H9 (cell line): ENCODE results near the gene FADS3. TPM values are rescaled to one million over a fixed set of nuclear protein-coding genes. Genes with fewer than 3 reads are reported as not detected.

ENCODE experiments used
- DNase-seq: peaks from one replicate; pipeline ENCODE4 v3.0.0-alpha.2; 2017
- H2AFZ ChIP-seq: one replicate; pipeline ENCODE4 v1.6.1; 2013; ENCODE audit warnings: mild to moderate bottlenecking, low read length, control low read depth, moderate library complexity
- H2AK5ac ChIP-seq: 2 replicates; pipeline ENCODE4 v1.6.1; 2013; ENCODE audit warnings: low read length, control low read depth, mixed read lengths; ENCODE audit not compliant: insufficient read length
- H2BK120ac ChIP-seq: one replicate; pipeline ENCODE4 v1.6.1; 2013; ENCODE audit warnings: low read depth, mild to moderate bottlenecking, low read length, control low read depth, inconsistent platforms; ENCODE audit not compliant: poor library complexity, severe bottlenecking
- H2BK12ac ChIP-seq: 2 replicates; pipeline ENCODE4 v1.6.1; 2013; ENCODE audit warnings: low read length, control low read depth, mixed read lengths, low read depth; ENCODE audit not compliant: insufficient read length
- H2BK15ac ChIP-seq: 2 replicates; pipeline ENCODE4 v1.6.1; 2013; ENCODE audit warnings: low read depth, low read length, control low read depth
- H2BK20ac ChIP-seq: one replicate; pipeline ENCODE4 v1.6.1; 2013; ENCODE audit warnings: low read depth, mild to moderate bottlenecking, low read length, control low read depth, inconsistent platforms; ENCODE audit not compliant: poor library complexity, severe bottlenecking
- H2BK5ac ChIP-seq: 2 replicates; pipeline ENCODE4 v1.6.1; 2013; ENCODE audit warnings: low read length, control low read depth, mixed read lengths; ENCODE audit not compliant: insufficient read length
- H3K14ac ChIP-seq: 2 replicates; pipeline ENCODE4 v1.6.1; 2013; ENCODE audit warnings: low read length, control low read depth; ENCODE audit not compliant: insufficient read depth
- H3K18ac ChIP-seq: 2 replicates; pipeline ENCODE4 v1.6.1; 2013; ENCODE audit warnings: low read depth, mild to moderate bottlenecking, mixed read lengths, low read length, control low read depth; ENCODE audit not compliant: insufficient read length
- H3K23ac ChIP-seq: 2 replicates; pipeline ENCODE4 v1.6.1; 2013; ENCODE audit warnings: low read length, control low read depth, mixed read lengths, low read depth; ENCODE audit not compliant: insufficient read length
- H3K23me2 ChIP-seq: 2 replicates; pipeline ENCODE4 v1.6.1; 2013; ENCODE audit warnings: low read depth, mild to moderate bottlenecking, mixed read lengths, low read length, control low read depth; ENCODE audit not compliant: insufficient read length, poor library complexity, severe bottlenecking
- H3K27ac ChIP-seq: 2 replicates; pipeline ENCODE4 v1.5.1; 2013; ENCODE audit warnings: low read length, control low read depth, mixed read lengths, low read depth; ENCODE audit not compliant: insufficient read length
- H3K27me3 ChIP-seq: 2 replicates; pipeline ENCODE4 v1.6.1; 2013; ENCODE audit warnings: low read length, control low read depth, inconsistent platforms; ENCODE audit not compliant: insufficient read depth
- H3K4ac ChIP-seq: 2 replicates; pipeline ENCODE4 v1.6.1; 2013; ENCODE audit warnings: low read depth, mild to moderate bottlenecking, control low read depth, inconsistent platforms, low read length, moderate library complexity
- H3K4me1 ChIP-seq: 2 replicates; pipeline ENCODE4 v1.6.1; 2013; ENCODE audit warnings: low read length, control low read depth, inconsistent platforms; ENCODE audit not compliant: insufficient read depth
- H3K4me2 ChIP-seq: 2 replicates; pipeline ENCODE4 v1.6.1; 2013; ENCODE audit warnings: low read length, control low read depth, mixed read lengths; ENCODE audit not compliant: insufficient read length, insufficient read depth
- H3K56ac ChIP-seq: 2 replicates; pipeline ENCODE4 v1.6.1; 2013; ENCODE audit warnings: low read depth, mild to moderate bottlenecking, mixed read lengths, low read length, control low read depth; ENCODE audit not compliant: insufficient read length
- H3K79me1 ChIP-seq: 2 replicates; pipeline ENCODE4 v1.6.1; 2013; ENCODE audit warnings: low read depth, mild to moderate bottlenecking, moderate library complexity, low read length, control low read depth, inconsistent platforms; ENCODE audit not compliant: insufficient read depth, poor library complexity, severe bottlenecking
- H3K79me2 ChIP-seq: 2 replicates; pipeline ENCODE4 v1.6.1; 2013; ENCODE audit warnings: low read length, control low read depth, inconsistent platforms; ENCODE audit not compliant: insufficient read depth
- H3K9ac ChIP-seq: 2 replicates; pipeline ENCODE4 v1.6.1; 2013; ENCODE audit warnings: low read length, control low read depth, mixed read lengths; ENCODE audit not compliant: insufficient read length; ENCODE audit errors: extremely low read depth
- H3K9me3 ChIP-seq: one replicate; pipeline ENCODE4 v1.6.1; 2013; ENCODE audit warnings: low read depth, low read length, inconsistent platforms; ENCODE audit not compliant: control insufficient read depth
- H3T11ph ChIP-seq: one replicate; pipeline ENCODE4 v1.6.1; 2013; ENCODE audit warnings: mild to moderate bottlenecking, low read length, control low read depth, inconsistent platforms
- H4K20me1 ChIP-seq: one replicate; pipeline ENCODE4 v1.6.1; 2013; ENCODE audit not compliant: control insufficient read depth, insufficient read length, insufficient read depth
- H4K5ac ChIP-seq: 2 replicates; pipeline ENCODE4 v1.6.1; 2013; ENCODE audit warnings: low read depth, mild to moderate bottlenecking, mixed read lengths, low read length, control low read depth; ENCODE audit not compliant: insufficient read length
- H4K8ac ChIP-seq: replicated peaks from 2 replicates; pipeline ENCODE4 v1.6.1; 2013; ENCODE audit warnings: low read length, control low read depth, mixed read lengths, low read depth; ENCODE audit not compliant: insufficient read length
- H4K91ac ChIP-seq: 2 replicates; pipeline ENCODE4 v1.6.1; 2013; ENCODE audit warnings: low read depth, mild to moderate bottlenecking, moderate library complexity, mixed read lengths, low read length, control low read depth; ENCODE audit not compliant: insufficient read length
- H3K27ac Mint-ChIP-seq, 3 experiments: 2 replicates in 2 of 3; 3 replicates in 1 of 3; pipeline ENCODE4 v1.8.0; 2020 to 2021; ENCODE audit warnings: mixed read lengths in 3 of 3, mild to moderate bottlenecking in 1 of 3, moderate library complexity in 1 of 3
- H3K27me3 Mint-ChIP-seq: 2 replicates; pipeline ENCODE4 v1.8.0; 2021; ENCODE audit warnings: low read depth, mild to moderate bottlenecking, moderate library complexity, mixed read lengths
- H3K36me3 Mint-ChIP-seq, 3 experiments: 2 replicates in 2 of 3; 3 replicates in 1 of 3; pipeline ENCODE4 v1.8.0; 2020 to 2021; ENCODE audit warnings: low read depth in 3 of 3, mixed read lengths in 3 of 3; ENCODE audit not compliant: insufficient read depth in 1 of 3
- H3K4me1 Mint-ChIP-seq, 2 experiments: 2 replicates each; pipeline ENCODE4 v1.8.0; 2020; ENCODE audit warnings: mixed read lengths in 2 of 2
- H3K4me3 Mint-ChIP-seq, 2 experiments: 2 replicates in 1 of 2; 3 replicates in 1 of 2; pipeline ENCODE4 v1.8.0; 2020 to 2021; ENCODE audit warnings: mild to moderate bottlenecking in 2 of 2, mixed read lengths in 2 of 2, moderate library complexity in 1 of 2
- H3K9me3 Mint-ChIP-seq, 2 experiments: 2 replicates in 1 of 2; 3 replicates in 1 of 2; pipeline ENCODE4 v1.8.0; 2020; ENCODE audit warnings: mild to moderate bottlenecking in 2 of 2, mixed read lengths in 2 of 2, moderate library complexity in 1 of 2
- WGBS: extraction: QIAGEN DNeasy Blood & Tissue Kit; methylation state at CpG from one replicate; pipeline ENCODE4 v1.1.7; 2013; ENCODE audit warnings: missing lambda C conversion rate, low lambda C conversion rate, mixed read lengths; ENCODE audit not compliant: insufficient read length; ENCODE audit errors: extremely low coverage; 5-methylcytosine and 5-hydroxymethylcytosine counted together
- total RNA-seq: library from RNA; stranded (reverse); gene quantifications from 2 replicates; pipeline ENCODE4 v1.2.1, GENCODE V29; 2021
- TF ChIP-seq, protein P1 (sequence below): fragments of 200-600 bp; sonication (generic); conservative IDR thresholded peaks from 3 replicates; pipeline ENCODE4 v1.8.0; 2021; ENCODE audit warnings: antibody characterized with exemption, mild to moderate bottlenecking

Gene FADS3
- total RNA-seq, 1 experiment from 2014 or later = 34.9 TPM

DNA sequence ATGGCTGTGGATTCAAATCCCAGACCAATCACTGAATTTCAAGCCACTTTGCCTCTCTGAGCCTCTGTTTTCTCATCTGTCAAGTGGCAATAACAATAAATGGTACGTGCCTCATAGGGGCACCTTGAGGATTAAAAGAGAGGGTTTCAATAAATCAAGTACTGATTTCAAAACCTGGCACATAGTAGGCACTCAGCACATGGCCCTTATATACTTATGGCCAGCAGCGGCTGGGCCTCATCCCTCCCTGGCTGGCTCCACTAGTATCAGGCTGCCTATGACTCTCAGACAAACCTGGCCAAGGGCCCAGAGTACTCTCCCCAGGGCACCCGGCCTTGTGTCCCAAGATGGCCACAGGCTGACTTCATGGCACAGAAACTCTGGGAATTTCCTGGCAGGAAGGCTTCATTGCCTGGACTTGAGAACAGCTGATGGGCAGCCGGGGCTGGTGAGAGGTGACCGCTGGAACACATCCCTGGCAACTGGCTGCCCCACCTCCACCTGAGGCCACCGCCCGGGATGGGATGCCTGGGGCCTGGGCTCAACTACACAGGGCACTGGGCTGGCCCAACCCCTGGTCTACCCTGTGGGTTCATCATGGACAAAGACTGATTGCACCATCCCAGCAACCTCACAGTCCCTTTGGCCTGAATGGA, 3.4 kb downstream of the FADS3 start:
- Histone ChIP-seq H3K14ac (no peak overlapping the region), H3K9ac (no peak overlapping the region), H3K4me2 (no peak overlapping the region), H3K79me1 (no peaks in the 10 kb centered on the region), H3K56ac (no peak overlapping the region), H3K23me2 (peaks cover 9% of the 10 kb centered on the region), H3K23ac (no peak overlapping the region), H2AK5ac (no peak overlapping the region), H2BK120ac (no peak overlapping the region), H3K18ac (no peak overlapping the region), H3K9me3 (no peaks in the 10 kb centered on the region), H4K5ac (no peak overlapping the region), H4K8ac (no peak overlapping the region), H2AFZ (no peak overlapping the region), H2BK12ac (no peak overlapping the region), H3T11ph (no peak overlapping the region), H2BK15ac (no peak overlapping the region), H3K27me3 (no peaks in the 10 kb centered on the region), H3K27ac (no peak overlapping the region), H3K79me2 (0 out of 2 replicates have a peak, but pooled peaks cover 2% of the 10 kb centered on the region), H2BK20ac (no peak overlapping the region), H2BK5ac (no peak overlapping the region), H3K4me1 (no peaks in the 10 kb centered on the region), H4K91ac (no peak overlapping the region), H4K20me1 (no peaks in the 10 kb centered on the region), H3K4ac (no peak overlapping the region)
- Mint-ChIP-seq H3K9me3 (peaks cover 0 to 5% of the 10 kb centered on the region in 2 experiments; a peak in 2 of 5 replicates), H3K4me3 (no peak overlapping the region), H3K27ac (no peak overlapping the region), H3K4me1 (peaks cover 6 to 23% of the 10 kb centered on the region in 2 experiments; a peak in 3 of 4 replicates), H3K36me3 (peaks cover 0 to 6% (median 2%) of the 10 kb centered on the region in 3 experiments; a peak in 4 of 7 replicates), H3K27me3 (peaks cover 2% of the 10 kb centered on the region; the same call in 1 of the 2 replicates)
- no peak for DNase-seq
- WGBS = no CpG with 5 or more reads among the region's 7 CpGs
- TF ChIP-seq, protein P1, sequence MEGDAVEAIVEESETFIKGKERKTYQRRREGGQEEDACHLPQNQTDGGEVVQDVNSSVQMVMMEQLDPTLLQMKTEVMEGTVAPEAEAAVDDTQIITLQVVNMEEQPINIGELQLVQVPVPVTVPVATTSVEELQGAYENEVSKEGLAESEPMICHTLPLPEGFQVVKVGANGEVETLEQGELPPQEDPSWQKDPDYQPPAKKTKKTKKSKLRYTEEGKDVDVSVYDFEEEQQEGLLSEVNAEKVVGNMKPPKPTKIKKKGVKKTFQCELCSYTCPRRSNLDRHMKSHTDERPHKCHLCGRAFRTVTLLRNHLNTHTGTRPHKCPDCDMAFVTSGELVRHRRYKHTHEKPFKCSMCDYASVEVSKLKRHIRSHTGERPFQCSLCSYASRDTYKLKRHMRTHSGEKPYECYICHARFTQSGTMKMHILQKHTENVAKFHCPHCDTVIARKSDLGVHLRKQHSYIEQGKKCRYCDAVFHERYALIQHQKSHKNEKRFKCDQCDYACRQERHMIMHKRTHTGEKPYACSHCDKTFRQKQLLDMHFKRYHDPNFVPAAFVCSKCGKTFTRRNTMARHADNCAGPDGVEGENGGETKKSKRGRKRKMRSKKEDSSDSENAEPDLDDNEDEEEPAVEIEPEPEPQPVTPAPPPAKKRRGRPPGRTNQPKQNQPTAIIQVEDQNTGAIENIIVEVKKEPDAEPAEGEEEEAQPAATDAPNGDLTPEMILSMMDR = no peak
